Hematopoietic multipotent progenitor cell treated with erythropoietin and hydrocortisone succinate and interleukin-3 and kit ligand, for 17 days (in vitro differentiated cells): ENCODE measurements around the gene GARS1.
"Not testable (repeated sequence)": the region's sequence is repeated elsewhere in the genome, so short reads cannot be mapped to it uniquely, and the experiment has no call there.

Source experiments
- DNase-seq: peaks from one replicate; pipeline ENCODE4 v3.0.0-alpha.2; 2015; ENCODE audit warnings: low spot score

Gene GARS1, protein sequence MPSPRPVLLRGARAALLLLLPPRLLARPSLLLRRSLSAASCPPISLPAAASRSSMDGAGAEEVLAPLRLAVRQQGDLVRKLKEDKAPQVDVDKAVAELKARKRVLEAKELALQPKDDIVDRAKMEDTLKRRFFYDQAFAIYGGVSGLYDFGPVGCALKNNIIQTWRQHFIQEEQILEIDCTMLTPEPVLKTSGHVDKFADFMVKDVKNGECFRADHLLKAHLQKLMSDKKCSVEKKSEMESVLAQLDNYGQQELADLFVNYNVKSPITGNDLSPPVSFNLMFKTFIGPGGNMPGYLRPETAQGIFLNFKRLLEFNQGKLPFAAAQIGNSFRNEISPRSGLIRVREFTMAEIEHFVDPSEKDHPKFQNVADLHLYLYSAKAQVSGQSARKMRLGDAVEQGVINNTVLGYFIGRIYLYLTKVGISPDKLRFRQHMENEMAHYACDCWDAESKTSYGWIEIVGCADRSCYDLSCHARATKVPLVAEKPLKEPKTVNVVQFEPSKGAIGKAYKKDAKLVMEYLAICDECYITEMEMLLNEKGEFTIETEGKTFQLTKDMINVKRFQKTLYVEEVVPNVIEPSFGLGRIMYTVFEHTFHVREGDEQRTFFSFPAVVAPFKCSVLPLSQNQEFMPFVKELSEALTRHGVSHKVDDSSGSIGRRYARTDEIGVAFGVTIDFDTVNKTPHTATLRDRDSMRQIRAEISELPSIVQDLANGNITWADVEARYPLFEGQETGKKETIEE

DNA sequence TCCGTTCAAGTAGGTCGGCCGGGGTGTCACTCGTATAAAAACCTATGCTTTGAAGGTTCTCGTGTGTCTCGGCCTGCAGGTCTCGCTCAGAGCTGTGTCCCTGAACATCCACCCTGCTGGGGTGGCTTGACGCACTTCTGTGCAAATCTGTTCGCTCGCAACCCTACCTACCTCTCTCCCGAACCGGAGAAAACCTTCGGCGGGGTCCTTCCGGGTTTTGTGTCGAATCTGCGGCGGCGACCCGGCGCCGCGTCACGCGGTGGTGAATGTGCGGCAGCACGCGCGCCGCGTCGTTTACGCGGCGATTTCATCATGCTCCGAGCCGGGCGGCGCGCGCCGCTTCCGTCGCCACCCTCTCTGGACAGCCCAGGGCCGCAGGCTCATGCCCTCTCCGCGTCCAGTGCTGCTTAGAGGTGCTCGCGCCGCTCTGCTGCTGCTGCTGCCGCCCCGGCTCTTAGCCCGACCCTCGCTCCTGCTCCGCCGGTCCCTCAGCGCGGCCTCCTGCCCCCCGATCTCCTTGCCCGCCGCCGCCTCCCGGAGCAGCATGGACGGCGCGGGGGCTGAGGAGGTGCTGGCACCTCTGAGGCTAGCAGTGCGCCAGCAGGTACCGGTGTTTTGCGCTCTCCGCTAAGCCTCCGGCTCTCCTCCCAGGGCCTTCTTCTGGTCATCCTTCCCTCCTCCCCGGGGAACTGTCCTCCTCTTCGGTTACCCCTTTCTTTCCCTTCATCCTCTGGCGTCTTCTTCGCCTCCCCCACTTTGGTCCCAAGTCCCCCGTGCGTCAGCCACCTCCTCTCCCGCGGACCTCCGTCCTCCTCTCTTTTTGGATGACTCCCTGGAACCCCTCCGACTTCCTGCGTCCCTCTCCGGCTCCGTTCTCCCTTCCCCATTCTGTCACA is at the start of gene GARS1:
TSS of gene GARS1 (plus strand) at position 339 of the 896 bp plus-strand sequence. CDS start at position 383, 44 bp downstream.
- peak; percentile 88 for DNase-seq

- DNase-seq = no peak
Observed at GRCh38 chr7:30545791-30546555, 48.7 kb upstream of the GARS1 start.

- DNase-seq = no peak
Observed at GRCh38 chr7:30546596-30546995, 48.1 kb upstream of the GARS1 start.

DNA sequence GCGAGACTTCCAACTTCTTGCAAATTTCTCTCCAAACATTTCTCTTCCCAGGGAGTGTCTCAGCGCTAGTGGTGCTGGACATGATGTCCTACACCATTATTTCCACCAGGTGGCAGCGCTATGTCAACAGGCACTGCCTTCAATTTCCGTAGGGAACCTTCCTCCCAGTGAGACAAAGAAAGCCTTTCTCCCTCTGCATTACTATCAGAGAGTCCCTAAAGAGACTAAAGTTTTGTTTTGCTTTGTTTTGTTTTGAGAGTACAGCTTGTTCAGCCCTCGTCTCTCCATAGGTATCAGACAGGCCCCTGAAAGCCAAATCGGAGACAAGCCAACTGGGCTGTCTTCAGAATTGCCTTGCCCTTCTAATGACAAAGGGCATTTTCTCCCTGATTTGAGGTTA is 45.8 kb upstream of the GARS1 start:
- DNase-seq = peak; percentile 59

- DNase-seq = no peak
Observed at GRCh38 chr7:30549931-30550493, 44.7 kb upstream of the GARS1 start.

DNA sequence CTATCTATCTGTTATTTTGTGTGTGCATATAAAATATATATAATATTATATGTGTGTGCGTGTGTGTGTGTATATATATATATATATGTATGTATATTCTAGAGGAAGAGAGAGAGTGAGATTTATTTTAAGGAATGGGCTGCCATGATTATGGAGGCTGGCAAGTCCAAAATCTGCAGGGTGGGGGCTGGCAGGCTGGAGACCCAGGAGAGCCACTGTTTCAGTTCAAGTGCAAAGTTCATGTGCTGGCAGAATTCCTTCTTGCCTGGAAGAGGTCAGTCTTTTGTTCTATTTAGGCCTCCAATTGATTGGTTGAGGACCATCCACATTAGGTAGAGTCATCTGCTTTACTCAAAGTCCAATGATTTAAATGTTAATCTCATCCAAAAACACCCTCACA is 42.3 kb upstream of the GARS1 start:
- no peak for DNase-seq

DNA sequence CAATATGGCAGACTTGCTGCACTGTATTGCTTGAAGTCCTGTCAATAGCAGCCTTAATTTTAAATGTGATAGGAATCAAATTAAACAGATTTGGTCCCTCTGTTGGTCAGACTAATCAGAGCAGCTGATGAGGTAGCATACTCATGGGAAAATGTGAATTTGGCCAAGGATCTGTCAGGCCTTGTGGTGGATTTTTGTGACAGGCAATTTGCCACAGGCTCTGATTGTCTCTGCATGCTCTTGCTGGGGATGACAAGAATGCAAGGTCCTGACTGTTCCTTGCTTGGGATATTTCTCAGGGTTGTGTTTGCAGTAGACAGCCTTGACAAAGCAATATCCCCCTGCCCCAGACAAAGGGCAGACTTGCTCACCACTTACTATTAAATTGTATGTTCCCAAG is 41.5 kb upstream of the GARS1 start:
- no peak for DNase-seq

DNA sequence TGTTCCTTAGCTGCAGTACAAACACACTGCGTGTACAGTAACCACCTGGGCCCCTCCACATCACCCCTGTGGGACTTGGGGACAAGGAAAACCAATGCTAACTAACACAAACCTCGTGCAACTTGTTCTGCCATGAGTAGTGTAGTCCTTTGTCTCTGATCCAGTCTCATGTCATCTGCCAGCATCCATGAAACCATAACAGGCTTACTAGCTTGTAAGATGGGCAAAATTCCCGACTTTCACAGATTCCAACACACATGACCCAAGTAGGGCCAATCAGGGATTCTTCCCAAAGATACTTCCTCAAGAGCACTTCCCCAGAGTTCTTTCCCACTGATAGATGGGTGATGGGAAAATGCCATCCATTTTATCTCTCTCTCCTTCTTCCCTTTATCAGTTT is 41.1 kb upstream of the GARS1 start:
- DNase-seq = no peak

- no peak for DNase-seq
Observed at GRCh38 chr7:30555525-30555924, 39.2 kb upstream of the GARS1 start.

- no peak for DNase-seq
Observed at GRCh38 chr7:30556840-30557239, 37.8 kb upstream of the GARS1 start.

- DNase-seq = no peak
Observed at GRCh38 chr7:30557245-30557644, 37.4 kb upstream of the GARS1 start.

- no peak for DNase-seq
Observed at GRCh38 chr7:30559611-30560010, 35.1 kb upstream of the GARS1 start.

DNA sequence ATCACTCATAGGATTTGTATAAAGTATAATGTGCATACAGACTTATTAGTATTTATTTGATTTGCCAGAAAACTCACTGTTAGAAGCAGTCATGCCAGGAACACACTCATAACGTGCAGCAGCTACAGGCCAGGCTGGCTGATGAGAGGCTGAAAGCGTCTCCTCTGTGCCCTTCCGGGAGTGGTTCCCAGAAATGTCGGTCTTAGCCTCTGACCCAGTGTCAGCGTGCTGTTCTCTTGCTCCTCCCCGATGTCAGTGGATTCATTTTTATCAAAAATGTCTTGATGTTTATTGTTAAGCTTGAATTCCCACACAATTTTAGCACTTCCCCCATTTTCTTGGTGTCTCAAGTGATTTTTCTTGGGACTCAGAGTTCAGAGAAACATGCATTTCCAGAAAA is 33.3 kb upstream of the GARS1 start:
- DNase-seq = no peak

DNA sequence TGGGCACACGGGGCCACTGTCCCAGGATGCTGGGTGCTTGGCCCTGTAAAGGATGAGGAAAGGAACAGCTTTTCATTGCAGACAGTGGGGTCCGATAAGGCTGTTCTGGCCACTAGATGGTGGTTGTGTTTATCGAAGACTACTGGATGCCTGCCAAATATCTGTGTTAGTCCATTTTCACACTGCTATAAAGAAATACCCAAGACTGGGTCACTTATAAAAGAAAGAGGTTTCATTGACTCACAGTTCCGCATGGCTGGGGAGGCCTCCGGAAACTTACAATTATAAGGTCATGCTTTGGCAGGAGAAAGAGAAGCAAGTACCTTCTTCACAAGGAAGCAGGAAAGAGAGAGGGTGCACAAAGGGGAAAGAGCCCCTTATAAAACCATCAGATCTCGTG is 32.2 kb upstream of the GARS1 start:
- DNase-seq = no peak

DNA sequence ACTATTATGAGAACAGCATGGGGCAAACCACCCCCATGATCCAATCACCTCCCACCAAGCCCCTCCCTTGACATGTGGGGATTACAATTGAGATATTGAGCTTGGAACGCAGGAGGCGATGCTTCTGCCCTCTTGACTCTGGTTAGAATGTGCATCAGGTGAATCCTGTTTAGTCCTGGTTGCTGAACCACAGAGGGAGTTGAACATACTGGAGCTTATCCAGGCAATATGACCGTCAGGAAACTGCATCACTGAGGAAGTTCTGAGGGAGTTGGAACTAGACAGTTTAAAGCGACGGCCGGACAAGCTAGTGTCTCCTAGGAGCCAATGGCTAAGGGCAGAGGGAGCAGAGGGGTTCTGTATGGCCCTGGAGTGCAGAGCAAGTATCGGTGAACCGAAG is 31.8 kb upstream of the GARS1 start:
- DNase-seq = no peak

- no peak for DNase-seq
Observed at GRCh38 chr7:30563326-30563942, 31.2 kb upstream of the GARS1 start.

DNA sequence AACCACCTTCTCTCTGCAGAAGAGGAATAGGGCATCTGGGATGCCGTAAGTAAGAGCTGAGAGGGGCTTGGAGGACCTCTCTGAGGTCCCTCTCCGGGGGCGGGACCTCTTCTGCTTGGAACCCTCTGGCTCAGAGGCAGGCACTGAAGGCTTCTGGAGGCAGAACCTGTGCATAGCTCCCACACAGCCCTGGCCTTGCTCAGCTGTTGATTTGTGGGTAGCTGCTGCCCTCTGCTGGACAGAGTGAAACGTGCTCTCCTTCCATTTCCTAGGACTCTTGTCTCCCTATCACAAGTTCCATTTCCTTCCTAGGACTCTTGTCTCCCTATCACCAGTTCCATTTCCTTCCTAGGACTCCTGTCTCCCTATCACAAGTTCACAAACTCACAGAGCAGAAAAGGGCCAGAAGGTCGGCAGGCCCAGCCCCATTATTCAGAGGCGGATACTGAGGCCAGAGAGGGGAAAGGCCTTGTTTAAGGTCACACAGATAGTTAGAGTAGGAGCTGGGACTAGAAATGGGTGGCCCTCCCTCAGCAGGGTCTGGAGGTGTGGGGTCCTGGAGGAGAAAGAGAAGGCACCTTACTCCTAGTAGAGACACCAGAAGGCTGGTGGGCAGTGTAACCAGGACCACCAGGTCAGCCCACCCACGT is 30.3 kb upstream of the GARS1 start:
- DNase-seq = peak; percentile 87

- DNase-seq = no peak
Observed at GRCh38 chr7:30566596-30566995, 28.1 kb upstream of the GARS1 start.

GRCh38 chr7:30567081-30567480 is 27.6 kb upstream of the GARS1 start:
- DNase-seq = no peak

DNA sequence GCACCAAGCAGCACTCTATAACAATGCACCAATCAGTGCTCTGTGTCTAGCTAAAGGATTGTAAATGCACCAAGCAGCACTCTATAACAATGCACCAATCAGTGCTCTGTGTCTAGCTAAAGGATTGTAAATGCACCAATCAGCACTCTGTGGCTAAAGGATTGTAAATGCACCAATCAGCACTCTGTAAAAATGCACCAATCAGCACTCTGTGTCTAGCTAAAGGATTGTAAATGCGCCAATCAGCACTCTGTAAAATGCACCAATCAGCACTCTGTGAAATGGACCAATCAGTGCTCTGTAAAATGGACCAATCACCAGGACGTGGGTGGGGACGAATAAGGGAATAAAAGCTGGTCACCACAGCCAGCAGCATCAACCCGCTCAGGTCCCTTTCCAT is 24.4 kb upstream of the GARS1 start:
- DNase-seq = not testable (repeated sequence)
